Heart left ventricle (tissue), 16 donors: ENCODE measurements around the gene UBE3A. TPM values are rescaled to one million over a fixed set of nuclear protein-coding genes. Genes with fewer than 3 reads are reported as not detected.
A peak's percentile ranks its signal among the peaks of the same experiment; 100 is the strongest.
"Not testable (repeated sequence)": the region's sequence is repeated elsewhere in the genome, so short reads cannot be mapped to it uniquely, and the experiment has no call there.

ENCODE experiments used
- ATAC-seq, 4 donors: fragments of 200-7000 bp; cut with Tn5 transposase; one replicate each; pipeline ENCODE4 v1.9.1; 2020 to 2022; ENCODE audit warnings: moderate library complexity in 4 of 4, mild to moderate bottlenecking in 3 of 4, moderate number of reproducible peaks in 1 of 4
- DNase-seq, 5 donors: peaks; one replicate each; pipeline ENCODE4 v3.0.0-alpha.2; 2020
- H3K27ac ChIP-seq, 12 donors: fragments of 200-600 bp; sonication (generic) in 4 of 12; one replicate each; pipeline versions ENCODE4 v1.5.0 to v1.8.0; 2016 to 2022; ENCODE audit warnings: mild to moderate bottlenecking in 2 of 12
- H3K27me3 ChIP-seq, 9 donors: fragments of 200-600 bp; sonication (generic) in 2 of 9; one replicate each; pipeline versions ENCODE4 v1.5.1 to v1.8.0; 2016 to 2022; ENCODE audit warnings: mild to moderate bottlenecking in 3 of 9
- H3K36me3 ChIP-seq, 9 donors: fragments of 200-600 bp; sonication (generic) in 2 of 9; one replicate each; pipeline versions ENCODE4 v1.5.0 to v1.8.0; 2018 to 2022; ENCODE audit warnings: mild to moderate bottlenecking in 2 of 9
- H3K4me1 ChIP-seq, 12 donors: fragments of 200-600 bp; sonication (generic) in 4 of 12; one replicate each; pipeline versions ENCODE4 v1.5.0 to v1.8.0; 2016 to 2022; ENCODE audit warnings: mild to moderate bottlenecking in 3 of 12
- H3K4me3 ChIP-seq, 12 donors: fragments of 200-600 bp; sonication (generic) in 4 of 12; one replicate each; pipeline versions ENCODE4 v1.5.0 to v1.8.0; 2017 to 2022; ENCODE audit warnings: mild to moderate bottlenecking in 9 of 12, moderate library complexity in 4 of 12
- H3K9me3 ChIP-seq, 12 donors: fragments of 200-600 bp; sonication (generic) in 4 of 12; one replicate each; pipeline versions ENCODE4 v1.5.0 to v1.8.0; 2016 to 2022; ENCODE audit warnings: mild to moderate bottlenecking in 1 of 12
- CTCF ChIP-seq, 12 donors: fragments of 200-600 bp; sonication (generic) in 4 of 12; IDR thresholded peaks; one replicate each; pipeline versions ENCODE4 v1.5.0 to v1.8.0; 2018 to 2022; ENCODE audit warnings: antibody characterized with exemption in 12 of 12, mild to moderate bottlenecking in 5 of 12
- POLR2A ChIP-seq, 2 donors: fragments of 450-650 bp; IDR thresholded peaks; one replicate each; pipeline ENCODE4 v1.6.1; 2017; ENCODE audit warnings: antibody characterized with exemption in 2 of 2, mild to moderate bottlenecking in 2 of 2, moderate library complexity in 2 of 2
- WGBS, 4 donors: extraction: QIAGEN DNeasy Blood & Tissue Kit in 2 of 4; methylation state at CpG; one replicate each; pipeline versions ENCODE4 v1.1.5 to v1.1.7; 2013 to 2018; 5-methylcytosine and 5-hydroxymethylcytosine counted together
- intact Hi-C, 10 donors: fragments of 100-400 bp; cut with DNase I; formaldehyde crosslinking; loops; one replicate each; pipeline versions ENCODE4 v1.11.1 to v1.14.2; 2022
- polyA plus RNA-seq, 2 donors: library from polyadenylated mRNA; stranded (reverse); fragments of 200-250 nt; gene quantifications; one replicate each; pipeline ENCODE4 v1.2.3, GENCODE V29; 2013
- total RNA-seq, 9 donors: library from RNA; depleted of rRNA in 2 of 9; stranded (reverse); fragments of >200 nt in 2 of 9; fragmentation: NEBNext Ultra II Directional in 3 of 9; extraction: Animal tissue kit (Norgen Biotek cat#: 25700) in 3 of 9; gene quantifications; one replicate each; pipeline versions ENCODE4 v1.1.0 to v1.2.4, GENCODE V29; 2016 to 2023
- donor health status: ischemic (EF 13 %, LVEDD 7.1; RV severe dilation, severe dysfunction).
- donor health status: healthy with polysubstance abuse.
- donor health status: DM: no; HTN: yes; CAD: no.
- donor health status: DM: no; HTN: no; CAD: no.
- donor health status: ischemic (EF 25% LVEDD 6.9; RV normal size, moderate dysfunction).
- donor health status: ischemic (EF 25% LVEDD 5.7; RV mildly dilated, moderate dysfunction).
- donor health status: healthy.
- donor health status: DM: yes; HTN: yes; CAD: no.
- donor health status: ischemic (EF 35%, LVEDD 5.7; RV mildly dilated, moderate dysfunction).
- donor health status: nonischemic (EF 11% LVEDD 7.7; RV severe dilation, severe dysfunction).
- donor health status: DM: yes; HTN: yes; CAD: no.
- donor health status: PGD.
- donor health status: ischemic (EF 29% LVEDD 5.4; RV normal size, mild dysfunction).
- donor health status: nonischemic (EF 23%, LVEDD 6.1; RV moderate dilation, normal function).

Gene UBE3A
- total and polyA plus RNA-seq, 11 donors = 34.6 to 140 (median 103) TPM

GRCh38 chr15:25415707-25416106, 23.1 kb downstream of the UBE3A start:
- no peak for ATAC-seq
- intact Hi-C loops = loop anchor here in 1 of 10 donors (10.0 kb wide), 1 partner anchor 51 kb away; no protein-coding TSS in a partner anchor
- Histone ChIP-seq H3K9me3 (peaks cover 0 to 20% (median 0%) of the 10 kb centered on the region in 12 donors), H3K36me3 (peaks cover 0 to 3% (median 0%) of the 10 kb centered on the region in 9 donors), H3K27ac (no peak overlapping the region), H3K27me3 (no peaks in the 10 kb centered on the region), H3K4me1 (peaks cover 4 to 64% (median 34%) of the 10 kb centered on the region in 12 donors), H3K4me3 (no peak overlapping the region)
- no peak for TF ChIP-seq POLR2A (IDR thresholded peaks at IDR 0.05)
- TF ChIP-seq CTCF (IDR thresholded peaks at IDR 0.05) = no peak
- 78 to 82% (median 80%) methylated on average over 3 of the region's 3 CpGs for WGBS, 4 donors
- no peak for DNase-seq

- Histone ChIP-seq H3K27ac (no peak overlapping the region), H3K9me3 (peaks cover 0 to 15% (median 0%) of the 10 kb centered on the region in 12 donors), H3K4me3 (no peak overlapping the region), H3K4me1 (peaks cover 6 to 69% (median 39%) of the 10 kb centered on the region in 12 donors), H3K27me3 (no peaks in the 10 kb centered on the region), H3K36me3 (no peaks in the 10 kb centered on the region)
- ATAC-seq (no peak), DNase-seq (no peak)
- intact Hi-C loops = loop anchor here in 1 of 10 donors (10.0 kb wide), 1 partner anchor 50 kb away; no protein-coding TSS in a partner anchor
- TF ChIP-seq CTCF (IDR thresholded peaks at IDR 0.05) (no peak), POLR2A (IDR thresholded peaks at IDR 0.05) (no peak)
- 90 to 96% (median 95%) methylated on average over 1 of the region's 1 CpG for WGBS, 4 donors
Measured at GRCh38 chr15:25415217-25415616, 23.6 kb downstream of the UBE3A start.

GRCh38 chr15:25410649-25411048, 28.2 kb downstream of the UBE3A start:
- WGBS, 4 donors = 77 to 87% (median 84%) methylated on average over 2 of the region's 2 CpGs
- intact Hi-C loops = loop anchor here in 1 of 10 donors (10.0 kb wide), 1 partner anchor 46 kb away; no protein-coding TSS in a partner anchor

GRCh38 chr15:25409731-25410130, 29.1 kb downstream of the UBE3A start:
- H3K4me3 ChIP-seq, DNase-seq, H3K27me3 ChIP-seq, H3K27ac ChIP-seq, H3K9me3 ChIP-seq: not testable (repeated sequence)
- peak in 1 of 4 donors; percentile 9 for ATAC-seq
- Histone ChIP-seq H3K4me1 (peaks cover 0 to 82% (median 55%) of the 10 kb centered on the region in 12 donors), H3K36me3 (peaks cover 0 to 15% (median 6%) of the 10 kb centered on the region in 9 donors)
- WGBS, 4 donors = 37 to 59% (median 53%) methylated on average over 4 of the region's 4 CpGs
- intact Hi-C loops = loop anchor here in 1 of 10 donors (10.0 kb wide), 1 partner anchor 45 kb away; no protein-coding TSS in a partner anchor

More at GRCh38 chr15:25410649-25411048, 28.2 kb downstream of the UBE3A start:
- no peak for ATAC-seq
- H3K36me3 ChIP-seq = peaks cover 0 to 7% (median 0%) of the 10 kb centered on the region in 9 donors
- no peak overlapping the region for H3K4me3 ChIP-seq
- TF ChIP-seq POLR2A (IDR thresholded peaks at IDR 0.05) (no peak), CTCF (IDR thresholded peaks at IDR 0.05) (no peak)
- H3K27ac ChIP-seq = no peak overlapping the region
- no peaks in the 10 kb centered on the region for H3K9me3 ChIP-seq
- peaks cover 0 to 90% (median 60%) of the 10 kb centered on the region in 12 donors for H3K4me1 ChIP-seq
- no peak for DNase-seq
- no peaks in the 10 kb centered on the region for H3K27me3 ChIP-seq

- ATAC-seq (no peak), DNase-seq (no peak)
- intact Hi-C loops = no loop called here
- H3K36me3 ChIP-seq = peaks cover 0 to 20% (median 9%) of the 10 kb centered on the region in 9 donors
- H3K27ac ChIP-seq = no peak overlapping the region
- no peaks in the 10 kb centered on the region for H3K9me3 ChIP-seq
- 77 to 89% (median 84%) methylated on average over 2 of the region's 2 CpGs for WGBS, 4 donors
- H3K27me3 ChIP-seq = no peaks in the 10 kb centered on the region
- H3K4me1 ChIP-seq = peaks cover 0 to 77% (median 49%) of the 10 kb centered on the region in 12 donors
- TF ChIP-seq POLR2A (IDR thresholded peaks at IDR 0.05) = no peak
- no peak for TF ChIP-seq CTCF (IDR thresholded peaks at IDR 0.05)
- H3K4me3 ChIP-seq = no peak overlapping the region
Measured at GRCh38 chr15:25408929-25409328, 29.9 kb downstream of the UBE3A start.
